ENCODE measurements around the gene DAPK2. TPM values are rescaled to one million over a fixed set of nuclear protein-coding genes. Genes with fewer than 3 reads are reported as not detected.

DAPK2 gene
- polyA plus RNA-seq, 1 of the 3 experiments (the other 2 are of a cell fraction) = 1.4 TPM

- TF ChIP-seq IRF3 (IDR thresholded peaks at IDR 0.05; ENCODE audit: low read depth, low read length) = no peak
- no peak for TF ChIP-seq MEF2A (IDR thresholded peaks at IDR 0.05; ENCODE audit: borderline replicate concordance, low read depth)
Measured at GRCh38 chr15:63997715-63998442, 48.4 kb downstream of the DAPK2 start (continued).

- H3F3A ChIP-seq (replicated peaks; ENCODE audit: insufficient read depth) = no peaks in the 10 kb centered on the region
- 88% methylated on average over 4 of the region's 4 CpGs for WGBS (ENCODE audit: low lambda C conversion rate)
- no peaks in the 10 kb centered on the region for H3K9me2 ChIP-seq
- no peak overlapping the region for H2AFZ ChIP-seq (ENCODE audit: low read depth)
- no peak overlapping the region for H3K9ac ChIP-seq
- POLR2A ChIA-PET = no interaction called here
- no peaks in the 10 kb centered on the region for H3K9me3 ChIP-seq
- H3K27me3 ChIP-seq (ENCODE audit: insufficient read depth) = no peaks in the 10 kb centered on the region
- no peaks in the 10 kb centered on the region for H3K36me3 ChIP-seq (replicated peaks in 1 of 2; ENCODE audit: control insufficient read depth in 1 of 2, insufficient read depth in 2 of 2, low read length in 1 of 2)
- no peak for TF ChIP-seq TEAD4 (IDR thresholded peaks at IDR 0.05; ENCODE audit: borderline replicate concordance, insufficient read depth)
- no peak for TF ChIP-seq TAF1 (IDR thresholded peaks at IDR 0.05; ENCODE audit: borderline replicate concordance, low read depth, low read length)
- TF ChIP-seq SIN3A (IDR thresholded peaks at IDR 0.05; ENCODE audit: borderline replicate concordance, low read depth, low read length) = no peak
- TF ChIP-seq YY1 (IDR thresholded peaks at IDR 0.05; ENCODE audit: low read depth) = no peak
- TF ChIP-seq GABPA (IDR thresholded peaks at IDR 0.05; ENCODE audit: low read depth) = no peak
- no peak for TF ChIP-seq EP300 (IDR thresholded peaks at IDR 0.05; ENCODE audit: borderline replicate concordance in 1 of 2, low read depth in 1 of 2, low read length in 1 of 2)
- TF ChIP-seq SMC3 (IDR thresholded peaks at IDR 0.05; ENCODE audit: low read depth, low read length) = no peak
- TF ChIP-seq MXI1 (IDR thresholded peaks at IDR 0.05; ENCODE audit: low read depth, low read length) = no peak
- TF ChIP-seq REST (IDR thresholded peaks at IDR 0.05; ENCODE audit: low read depth, low read length) = no peak
- no peak for TF ChIP-seq NRF1 (IDR thresholded peaks at IDR 0.05; ENCODE audit: low read depth, low read length)
- TF ChIP-seq RFX5 (IDR thresholded peaks at IDR 0.05; ENCODE audit: low read length) = no peak
- TF ChIP-seq MAX (IDR thresholded peaks at IDR 0.05; ENCODE audit: low read depth) = no peak
- no peak for TF ChIP-seq MEF2A (IDR thresholded peaks at IDR 0.05; ENCODE audit: borderline replicate concordance, low read depth)
- no peak overlapping the region for H3K4me3 ChIP-seq (ENCODE audit: low read depth in 2 of 2, low read length in 1 of 2)
- H3K4me2 ChIP-seq = no peak overlapping the region
- CTCF ChIA-PET = interaction anchor here (1.0 kb wide), 1 partner anchor 16 kb away, joined by 3 read pairs; no protein-coding TSS in a partner anchor
- no peak overlapping the region for H3K27ac ChIP-seq (ENCODE audit: low read depth in 2 of 2, low read length in 1 of 2)
- no peaks in the 10 kb centered on the region for H4K20me1 ChIP-seq (ENCODE audit: insufficient read depth)
- no peaks in the 10 kb centered on the region for H3K79me2 ChIP-seq (ENCODE audit: insufficient read depth)
- H3K4me1 ChIP-seq (ENCODE audit: control insufficient read depth in 1 of 2, insufficient read depth in 2 of 2, low read depth in 1 of 2, low read length in 1 of 2) = peaks cover 3 to 7% of the 10 kb centered on the region in 2 experiments; a peak in 2 of 4 replicates
- DNase-seq = no peak
Measured at GRCh38 chr15:63996794-63997357, 49.4 kb downstream of the DAPK2 start.

Data from SK-N-SH (cell line).